Gastroesophageal sphincter (tissue), 3 donors: ENCODE data around the gene IFI6.

Experiments used
- CTCF ChIP-seq, 4 experiments: fragments of 200-600 bp in 2 of 4; fragments of 450-650 bp in 2 of 4; sonication (generic) in 1 of 4; IDR thresholded peaks; one replicate each; pipeline ENCODE4 v1.5.1; 2017 to 2019; ENCODE audit warnings: antibody characterized with exemption in 4 of 4, mild to moderate bottlenecking in 2 of 4, moderate library complexity in 2 of 4
- POLR2A ChIP-seq, 2 donors: fragments of 450-650 bp; IDR thresholded peaks; one replicate each; pipeline ENCODE4 v1.6.1; 2017; ENCODE audit warnings: antibody characterized with exemption in 2 of 2, mild to moderate bottlenecking in 2 of 2, moderate library complexity in 1 of 2
- POLR2AphosphoS5 ChIP-seq: sonication (generic); formaldehyde crosslinking; IDR thresholded peaks from one replicate; pipeline ENCODE4 v1.6.1; 2017; ENCODE audit warnings: antibody characterized with exemption

GRCh38 chr1:27650539-27651175 lies 21.3 kb downstream of the IFI6 start:
- TF ChIP-seq CTCF (IDR thresholded peaks at IDR 0.05) (no peak), POLR2AphosphoS5 (no peak), POLR2A (IDR thresholded peaks at IDR 0.05) (no peak)
